ENCODE measurements around the gene AFTPH.

DNA sequence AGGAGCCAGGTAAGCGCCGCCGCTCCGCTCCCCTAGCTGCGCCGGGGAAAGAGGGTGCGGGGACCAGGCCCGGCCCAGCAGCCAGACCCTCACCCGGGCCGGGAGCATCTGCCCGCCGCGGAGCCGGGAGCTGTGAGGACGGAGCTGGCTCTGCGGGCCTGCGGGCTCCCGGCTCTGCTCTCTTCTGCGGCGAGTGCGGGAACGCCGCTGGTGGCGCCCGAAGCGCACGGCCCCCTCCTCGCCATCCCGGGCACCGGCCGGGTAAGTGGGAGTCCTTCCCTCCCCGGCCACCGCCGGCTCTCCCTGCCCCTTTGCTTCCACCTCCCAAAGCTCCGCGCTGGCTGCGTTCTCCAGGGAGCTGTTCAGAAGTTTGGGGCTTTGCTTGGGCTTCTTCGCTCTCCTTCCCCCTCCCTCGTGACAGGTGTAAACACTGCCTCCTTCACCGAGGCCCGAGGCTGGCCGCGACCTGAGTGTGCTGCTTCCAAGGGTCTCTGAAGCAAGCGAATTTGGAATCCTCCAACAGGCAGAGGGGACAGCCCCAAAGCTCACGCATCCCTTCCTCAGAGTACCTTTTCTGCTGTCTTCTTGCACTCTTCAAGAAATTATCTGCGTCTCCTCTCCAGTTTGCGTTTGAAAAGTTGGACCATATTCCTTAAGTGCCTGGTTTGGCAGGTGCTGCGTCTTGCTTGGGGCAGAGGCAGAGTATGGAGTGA, 632 bp downstream of the AFTPH start:
- TF ChIP-seq, protein P1, sequence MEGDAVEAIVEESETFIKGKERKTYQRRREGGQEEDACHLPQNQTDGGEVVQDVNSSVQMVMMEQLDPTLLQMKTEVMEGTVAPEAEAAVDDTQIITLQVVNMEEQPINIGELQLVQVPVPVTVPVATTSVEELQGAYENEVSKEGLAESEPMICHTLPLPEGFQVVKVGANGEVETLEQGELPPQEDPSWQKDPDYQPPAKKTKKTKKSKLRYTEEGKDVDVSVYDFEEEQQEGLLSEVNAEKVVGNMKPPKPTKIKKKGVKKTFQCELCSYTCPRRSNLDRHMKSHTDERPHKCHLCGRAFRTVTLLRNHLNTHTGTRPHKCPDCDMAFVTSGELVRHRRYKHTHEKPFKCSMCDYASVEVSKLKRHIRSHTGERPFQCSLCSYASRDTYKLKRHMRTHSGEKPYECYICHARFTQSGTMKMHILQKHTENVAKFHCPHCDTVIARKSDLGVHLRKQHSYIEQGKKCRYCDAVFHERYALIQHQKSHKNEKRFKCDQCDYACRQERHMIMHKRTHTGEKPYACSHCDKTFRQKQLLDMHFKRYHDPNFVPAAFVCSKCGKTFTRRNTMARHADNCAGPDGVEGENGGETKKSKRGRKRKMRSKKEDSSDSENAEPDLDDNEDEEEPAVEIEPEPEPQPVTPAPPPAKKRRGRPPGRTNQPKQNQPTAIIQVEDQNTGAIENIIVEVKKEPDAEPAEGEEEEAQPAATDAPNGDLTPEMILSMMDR (IDR thresholded peaks at IDR 0.05; ENCODE audit: low read length): no peak
- no peak for TF ChIP-seq EZH2 (optimal IDR thresholded peaks at IDR 0.05; ENCODE audit: low read depth, low read length)
